ENCODE results near the gene IRF8. TPM values are rescaled to one million over a fixed set of nuclear protein-coding genes. Genes with fewer than 3 reads are reported as not detected.

IRF8 gene
- total RNA-seq, 1 donor from 2014 or later = 16.9 TPM

GRCh38 chr16:85954927-85955519 is 56.1 kb downstream of the IRF8 start:
- intact Hi-C loops (cut with micrococcal nuclease) = no loop called here

- intact Hi-C loops (cut with micrococcal nuclease) = no loop called here
Observed at GRCh38 chr16:85955566-85955965, 56.6 kb downstream of the IRF8 start.

- intact Hi-C loops (cut with micrococcal nuclease) = no loop called here
Observed at GRCh38 chr16:85956426-85956825, 57.5 kb downstream of the IRF8 start.

GRCh38 chr16:85958731-85959130 is 59.8 kb downstream of the IRF8 start:
- intact Hi-C loops (cut with micrococcal nuclease) = no loop called here

GRCh38 chr16:85959686-85960085 is 60.7 kb downstream of the IRF8 start:
- intact Hi-C loops (cut with micrococcal nuclease) = no loop called here

- intact Hi-C loops (cut with micrococcal nuclease) = no loop called here
Observed at GRCh38 chr16:85960486-85961046, 61.6 kb downstream of the IRF8 start.

- intact Hi-C loops (cut with micrococcal nuclease) = no loop called here
Observed at GRCh38 chr16:85961988-85962915, 63.3 kb downstream of the IRF8 start.

- intact Hi-C loops (cut with micrococcal nuclease) = no loop called here
Observed at GRCh38 chr16:85963753-85964285, 64.9 kb downstream of the IRF8 start.

- intact Hi-C loops (cut with micrococcal nuclease) = no loop called here
Observed at GRCh38 chr16:85965125-85965524, 66.2 kb downstream of the IRF8 start.

- intact Hi-C loops (cut with micrococcal nuclease) = no loop called here
Observed at GRCh38 chr16:85967111-85967510, 68.1 kb downstream of the IRF8 start.

- intact Hi-C loops (cut with micrococcal nuclease) = no loop called here
Observed at GRCh38 chr16:85968041-85968920, 69.3 kb downstream of the IRF8 start.

- intact Hi-C loops (cut with micrococcal nuclease) = no loop called here
Observed at GRCh38 chr16:85969159-85969558, 70.2 kb downstream of the IRF8 start.

- intact Hi-C loops (cut with micrococcal nuclease) = no loop called here
Observed at GRCh38 chr16:85969591-85969990, 70.6 kb downstream of the IRF8 start.

- intact Hi-C loops (cut with micrococcal nuclease) = no loop called here
Observed at GRCh38 chr16:85970016-85970733, 71.2 kb downstream of the IRF8 start.

GRCh38 chr16:85970738-85971137 is 71.8 kb downstream of the IRF8 start:
- intact Hi-C loops (cut with micrococcal nuclease) = no loop called here

Other genes starting within 250 kb of the IRF8 start
- 39.6 and 40.9 TPM in 2 replicates for gene GINS2, start 210.2 kb upstream of the IRF8 start, total RNA-seq
- gene C16orf74, start 148.1 kb upstream of the IRF8 start, total RNA-seq = 0.66 and 0.98 TPM in 2 replicates
- gene EMC8, start 99.6 kb upstream of the IRF8 start, total RNA-seq = 36.2 and 41.8 TPM in 2 replicates
- 470 and 482 TPM in 2 replicates for gene COX4I1, start 99.5 kb upstream of the IRF8 start, total RNA-seq

Data from T-helper 1 cell treated with Interleukin-12 subunit alpha and Interleukin-12 subunit beta and Interleukin-4 antibody, amounts not matched to agents 30 ng/mL and 1 ng/mL, for 36 hours (primary cell).